Measurements from ENCODE around the gene REXO4. TPM values are rescaled to one million over a fixed set of nuclear protein-coding genes. Genes with fewer than 3 reads are reported as not detected.

Gene REXO4
- total and polyA plus RNA-seq, 2 of the 8 experiments (the other 6 are each of a cell fraction or from before 2014, with no cell fraction given) = 19.1 to 38.3 TPM

DNA sequence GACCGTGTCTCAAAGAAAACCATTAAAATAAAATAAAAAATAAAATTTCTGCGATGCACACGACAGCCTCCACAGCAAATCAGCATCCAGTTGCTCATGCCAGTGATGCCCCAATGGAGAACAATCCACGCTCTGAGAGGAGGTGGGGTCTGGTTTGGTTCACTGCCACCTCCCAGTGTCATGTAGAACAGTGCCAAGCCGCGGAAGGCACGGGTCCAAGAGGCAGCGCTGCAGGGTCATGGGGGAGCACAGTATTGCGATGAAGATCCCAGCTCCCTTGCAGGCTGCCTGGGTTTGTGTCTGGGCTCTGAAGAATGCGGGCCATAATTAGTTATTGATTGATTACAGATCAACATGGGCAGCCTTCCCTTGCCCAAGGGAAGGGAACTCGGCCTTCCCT is 35.8 kb upstream of the REXO4 start:
- H2BK120ac ChIP-seq (replicated peaks; ENCODE audit: low read depth, low read length) = no peak overlapping the region
- H3K18ac ChIP-seq (ENCODE audit: extremely low read depth, low read length) = no peak overlapping the region
- no peak overlapping the region for H3K4ac ChIP-seq (replicated peaks; ENCODE audit: insufficient read length, low read depth, low read length)
- no peak overlapping the region for H4K91ac ChIP-seq (replicated peaks; ENCODE audit: insufficient read length, low read length)
- H3K4me3 ChIP-seq (ENCODE audit: extremely low read depth in 1 of 4, insufficient read depth in 2 of 4, low read depth in 3 of 4, low read length in 4 of 4) = no peak overlapping the region
- CTCF ChIA-PET (ENCODE audit: partially characterized antibody) = interaction anchor here (1.0 to 6.9 kb wide), 7 partner anchors 8 to 37 kb away, joined by 3 to 64 read pairs (median 8); partner anchors contain the start of gene SLC2A6
- no peak overlapping the region for H2AK5ac ChIP-seq (ENCODE audit: low read depth, low read length)
- POLR2A ChIA-PET (ENCODE audit: partially characterized antibody) = interaction anchor here (0.9 to 2.1 kb wide), 6 partner anchors 10 to 103 kb away, joined by 3 to 6 read pairs (median 4); no protein-coding TSS in a partner anchor
- no peak overlapping the region for H2BK5ac ChIP-seq (ENCODE audit: low read depth, low read length)
- DNase-seq (ENCODE audit: low read depth in 1 of 2, low spot score in 2 of 2) = no peak
- no peak overlapping the region for H3K56ac ChIP-seq (replicated peaks; ENCODE audit: insufficient read length, low read depth, low read length)
- no peak overlapping the region for H2AFZ ChIP-seq (ENCODE audit: low read length)
- no peaks in the 10 kb centered on the region; a peak in 2 of 7 replicates for H3K27me3 ChIP-seq (replicated peaks in 1 of 4; ENCODE audit: control insufficient read depth in 3 of 4, extremely low read depth in 1 of 4, insufficient read depth in 3 of 4, low read length in 3 of 4)
- no peaks in the 10 kb centered on the region for H3K9me3 ChIP-seq (ENCODE audit: insufficient read depth in 2 of 2, low read depth in 1 of 2, low read length in 1 of 2)
- H3K9ac ChIP-seq (replicated peaks in 1 of 4; ENCODE audit: extremely low read depth in 1 of 4, low read depth in 3 of 4, low read length in 3 of 4) = no peak overlapping the region
- peaks cover 0 to 2% of the 10 kb centered on the region in 2 experiments for H4K20me1 ChIP-seq (replicated peaks in 1 of 2; ENCODE audit: control insufficient read depth in 1 of 2, insufficient read depth in 2 of 2, low read length in 2 of 2)
- no peak overlapping the region for H2BK20ac ChIP-seq (ENCODE audit: low read length)
- H3K4me1 ChIP-seq (replicated peaks in 1 of 4; ENCODE audit: control insufficient read depth in 3 of 4, insufficient read depth in 4 of 4, low read length in 3 of 4) = peaks cover 0 to under 1% (median 0%) of the 10 kb centered on the region in 4 experiments; a peak in 1 of 7 replicates
- no peak overlapping the region for H3K4me2 ChIP-seq (ENCODE audit: insufficient read depth in 1 of 2, low read depth in 2 of 2, low read length in 2 of 2)
- H3K36me3 ChIP-seq (ENCODE audit: control insufficient read depth in 2 of 4, insufficient read depth in 4 of 4, low read length in 3 of 4) = no peaks in the 10 kb centered on the region
- H3K79me1 ChIP-seq (ENCODE audit: low read depth, low read length) = no peaks in the 10 kb centered on the region
- no peak overlapping the region for H3K14ac ChIP-seq (ENCODE audit: insufficient read length)
- H3K27ac ChIP-seq (ENCODE audit: low read depth, low read length) = no peak overlapping the region
- no peak overlapping the region for H4K5ac ChIP-seq (ENCODE audit: insufficient read length, low read depth, low read length)
- no peak for FAIRE-seq
- H3K79me2 ChIP-seq (ENCODE audit: control insufficient read depth in 1 of 2, insufficient read depth in 2 of 2, low read length in 2 of 2) = no peaks in the 10 kb centered on the region
- H3K23me2 ChIP-seq (ENCODE audit: low read depth, low read length) = no peaks in the 10 kb centered on the region
- 93% methylated on average over 10 of the region's 11 CpGs; no CpG with 5 or more reads in 1 of the 2 experiments for WGBS, 2 experiments (ENCODE audit: extremely low coverage in 1 of 2, insufficient coverage in 1 of 2, insufficient read length in 1 of 2, insufficient replicate concordance in 2 of 2, low coverage in 1 of 2, low lambda C conversion rate in 2 of 2, missing lambda C conversion rate in 1 of 2)
- no peak overlapping the region for H2BK12ac ChIP-seq (ENCODE audit: low read depth, low read length)
- H4K8ac ChIP-seq (ENCODE audit: extremely low read depth, insufficient read depth, low read length) = no peak overlapping the region
- H3K23ac ChIP-seq (ENCODE audit: insufficient read length) = no peak overlapping the region
- H2BK15ac ChIP-seq (ENCODE audit: low read length) = no peak overlapping the region
- no peak for TF ChIP-seq CHD1 (IDR thresholded peaks at IDR 0.05; ENCODE audit: low read depth, low read length)
- no peak for TF ChIP-seq TBP (IDR thresholded peaks at IDR 0.05; ENCODE audit: low read depth, low read length)
- no peak for TF ChIP-seq KDM4A (IDR thresholded peaks at IDR 0.05; ENCODE audit: low read depth, low read length, severe bottlenecking)
- no peak for TF ChIP-seq HDAC2 (IDR thresholded peaks at IDR 0.05; ENCODE audit: borderline replicate concordance in 1 of 2, low read depth in 2 of 2, low read length in 2 of 2)
- no peak for TF ChIP-seq BRCA1 (IDR thresholded peaks at IDR 0.05; ENCODE audit: low read depth, low read length)

Data from H1 (cell line).